Skeletal muscle cell (primary cell): Measurements from ENCODE around the gene LMO3.

Experiments used
- DNase-seq: peaks from one replicate; pipeline ENCODE4 v3.0.0-alpha.2; 2010; ENCODE audit warnings: low read depth
- H3K4me3 ChIP-seq: 2 replicates; pipeline ENCODE4 v1.5.1; 2011; ENCODE audit warnings: low read depth, mild to moderate bottlenecking, control low read depth, low read length, moderate library complexity

The LMO3 gene

DNA sequence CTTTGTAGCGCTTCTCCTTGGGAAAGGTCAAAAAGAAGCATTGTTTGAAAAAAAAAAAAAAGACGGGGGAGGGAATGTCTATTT, at the start of gene LMO3:
Gene LMO3, minus strand, starts transcription at position 46 of the 84 bp plus-strand sequence. CDS start 5,302 bp downstream, outside the sequence.
- H3K4me3 ChIP-seq, result peak within 1 kb of the TSS; percentile 48
- no peak for DNase-seq

DNA sequence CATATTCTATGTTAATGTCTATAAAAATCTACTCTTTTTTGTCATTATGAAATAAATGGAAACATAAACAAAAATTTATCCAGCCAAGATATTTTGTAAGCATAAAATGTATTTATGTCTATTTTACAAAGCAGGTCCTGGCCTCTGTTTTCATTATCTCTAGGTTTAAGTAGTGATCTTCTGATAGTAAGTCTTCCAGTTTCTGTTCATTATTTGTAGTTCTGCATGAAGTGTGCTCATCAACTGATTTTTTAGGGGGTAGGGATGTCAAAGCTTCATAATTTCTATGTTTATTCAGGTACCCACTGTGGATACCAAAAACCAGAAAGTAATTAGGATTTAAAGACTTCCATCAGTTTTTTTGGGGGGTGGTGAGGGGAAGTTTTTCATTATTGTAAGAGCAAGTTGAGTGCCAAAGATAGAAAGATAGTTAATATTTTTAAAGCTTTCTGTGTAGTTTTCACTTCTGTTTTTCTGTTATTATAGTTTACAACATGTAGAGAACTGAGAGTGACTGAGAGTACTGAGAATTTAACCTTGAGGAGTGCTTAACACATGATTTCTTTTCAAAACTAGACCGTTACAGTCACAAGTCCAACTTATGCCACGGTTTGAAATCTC, 30.6 kb upstream of the LMO3 start:
- H3K4me3 ChIP-seq, result no peak overlapping the region
- DNase-seq, result no peak

GRCh38 chr12:16634786-16635185, 28.8 kb upstream of the LMO3 start:
- no peak for DNase-seq
- no peak overlapping the region for H3K4me3 ChIP-seq

DNA sequence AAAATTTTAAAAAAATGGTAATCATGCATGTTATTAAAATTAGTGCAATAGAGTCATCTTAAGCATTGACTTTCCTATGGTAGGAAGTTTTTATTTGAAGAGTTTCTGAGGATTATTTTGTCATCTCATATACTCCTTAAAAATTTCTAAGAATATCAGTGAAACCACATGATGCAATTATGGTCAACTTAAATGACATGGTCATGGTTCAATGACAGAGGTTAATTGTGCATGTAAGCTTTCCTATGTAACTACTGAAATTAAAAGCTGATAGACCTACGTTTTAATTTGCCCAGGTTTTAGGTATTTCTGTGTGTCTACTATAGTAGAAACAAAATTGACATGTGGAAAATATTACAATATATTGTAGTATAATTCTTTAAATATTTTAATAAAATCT, 21.0 kb upstream of the LMO3 start:
- no peak for DNase-seq
- no peak overlapping the region for H3K4me3 ChIP-seq

DNA sequence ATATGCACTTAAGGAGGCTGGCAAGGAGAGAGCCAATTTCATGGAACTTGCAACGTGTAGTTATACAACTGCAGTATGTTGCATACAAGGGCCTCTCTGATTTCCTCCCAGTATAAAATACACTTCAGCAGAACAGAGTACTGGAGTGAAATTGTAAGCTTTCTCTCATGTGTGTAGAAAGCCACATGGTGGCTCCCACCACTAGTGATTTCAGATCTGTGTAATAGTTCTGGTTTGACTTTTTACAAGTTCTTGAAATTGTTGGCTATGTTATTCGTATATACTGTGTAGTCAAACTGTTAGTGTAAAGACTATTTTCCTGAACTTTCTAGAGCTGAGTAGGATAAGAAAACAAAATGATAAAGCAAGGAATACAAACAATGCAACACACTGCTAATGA, 16.4 kb upstream of the LMO3 start:
- H3K4me3 ChIP-seq, result no peak overlapping the region
- DNase-seq, result no peak

- no peak for DNase-seq
- H3K4me3 ChIP-seq, result no peak overlapping the region
These were observed 13.6 kb upstream of the LMO3 start for GRCh38 chr12:16619537-16619936.

GRCh38 chr12:16618256-16618655, 12.3 kb upstream of the LMO3 start:
- DNase-seq, result no peak
- H3K4me3 ChIP-seq, result no peak overlapping the region

DNA sequence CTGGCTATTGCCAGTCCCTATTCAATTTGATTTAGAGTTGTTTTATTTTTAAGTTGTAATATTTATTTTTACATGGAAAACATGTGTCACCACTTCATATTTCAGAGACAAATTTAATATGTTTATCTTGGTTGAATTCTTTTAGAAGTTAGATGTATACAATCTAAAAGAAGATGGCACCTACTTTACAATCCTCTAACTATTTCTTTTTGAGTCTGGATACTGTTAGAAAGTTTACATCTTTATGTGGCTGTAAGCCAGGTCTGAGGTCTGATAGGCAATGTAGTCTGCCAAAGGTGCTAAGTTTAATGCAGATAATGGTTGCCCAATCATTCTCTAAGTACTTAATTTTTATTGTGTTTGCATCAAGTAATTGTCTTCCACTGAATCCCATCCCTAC, 7.2 kb upstream of the LMO3 start:
- no peak for DNase-seq
- H3K4me3 ChIP-seq, result no peak overlapping the region

GRCh38 chr12:16612647-16613046, 6.7 kb upstream of the LMO3 start:
- no peak for DNase-seq
- H3K4me3 ChIP-seq, result no peak overlapping the region

DNA sequence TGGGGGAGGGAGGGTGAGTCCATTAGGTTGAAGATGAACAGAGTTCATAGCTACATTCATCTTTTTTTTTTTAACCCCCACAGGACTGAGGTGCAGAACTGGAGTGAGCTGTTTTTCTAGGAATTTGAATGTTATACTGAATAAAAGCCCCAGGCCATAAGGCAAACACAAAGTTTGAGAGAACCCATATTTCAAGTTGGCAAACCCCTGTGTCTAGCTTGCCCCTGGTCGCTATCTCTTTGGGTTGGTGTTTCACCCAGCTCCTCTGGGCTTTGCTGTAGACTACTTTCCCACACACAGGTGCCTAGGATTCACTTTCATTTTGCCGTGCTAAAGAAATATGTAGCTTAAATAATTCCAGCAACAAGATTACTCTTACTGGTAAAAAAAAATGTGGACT, 5.2 kb upstream of the LMO3 start:
- no peak for DNase-seq
- H3K4me3 ChIP-seq, result no peak overlapping the region

DNA sequence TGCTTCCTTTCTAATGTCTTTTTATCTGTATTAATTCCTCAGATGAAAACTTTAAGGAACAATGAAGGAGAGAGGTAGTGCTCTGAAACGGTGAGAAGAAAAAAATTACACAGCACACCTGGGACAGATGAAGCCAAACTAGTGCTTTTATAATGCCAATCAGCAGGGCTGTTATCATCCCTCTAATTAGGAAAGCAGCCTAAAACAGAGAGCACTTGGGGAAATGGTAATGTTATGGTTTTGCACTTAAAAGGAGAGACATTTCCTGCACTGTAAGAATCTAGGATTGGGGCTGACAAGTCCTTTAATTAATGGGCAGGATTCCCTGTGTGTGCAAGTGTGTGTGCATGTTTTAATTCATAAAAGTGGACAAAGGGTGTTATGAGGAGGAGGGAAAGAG, 4.8 kb upstream of the LMO3 start:
- DNase-seq, result no peak
- H3K4me3 ChIP-seq, result no peak overlapping the region

GRCh38 chr12:16610001-16610585, 4.1 kb upstream of the LMO3 start:
- no peak overlapping the region for H3K4me3 ChIP-seq
- no peak for DNase-seq

DNA sequence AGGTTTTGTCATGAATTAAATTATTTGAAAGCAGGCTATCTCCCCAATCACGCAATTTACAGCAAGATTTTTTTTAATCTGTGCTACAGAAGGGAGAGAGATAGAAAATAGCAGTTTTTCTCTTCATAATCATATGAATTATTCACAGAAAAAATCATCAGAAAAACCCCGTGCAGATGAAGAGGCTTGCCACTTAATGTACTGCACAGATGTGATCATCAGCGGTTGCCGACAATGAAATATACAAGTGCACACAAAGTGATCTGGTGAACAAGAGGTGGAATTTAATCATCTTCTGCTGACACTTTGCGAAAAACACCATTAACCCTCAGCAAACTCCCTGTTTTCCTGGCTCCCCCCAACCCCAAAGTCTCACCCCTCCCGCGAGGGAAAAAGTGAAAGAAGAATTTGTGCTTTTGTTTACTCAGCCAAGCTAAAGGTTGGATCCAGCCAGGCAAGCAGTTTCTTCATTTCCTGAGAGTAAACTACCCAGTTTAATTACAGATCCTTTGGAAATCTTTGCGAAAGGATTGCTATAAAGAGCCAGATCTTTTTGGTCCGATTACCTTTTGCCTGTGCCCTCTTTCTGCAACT, 3.1 kb upstream of the LMO3 start:
- peak overlapping the region; percentile 24 for H3K4me3 ChIP-seq
- no peak for DNase-seq

GRCh38 chr12:16607906-16608775, 2.2 kb upstream of the LMO3 start:
- DNase-seq, result no peak
- H3K4me3 ChIP-seq, result no peak overlapping the region

- DNase-seq, result no peak
- H3K4me3 ChIP-seq, result no peak overlapping the region
These were observed 1.0 kb upstream of the LMO3 start for GRCh38 chr12:16606991-16607390.

GRCh38 chr12:16606201-16606849, 363 bp upstream of the LMO3 start:
- peak overlapping the region; percentile 48 for H3K4me3 ChIP-seq
- no peak for DNase-seq

DNA sequence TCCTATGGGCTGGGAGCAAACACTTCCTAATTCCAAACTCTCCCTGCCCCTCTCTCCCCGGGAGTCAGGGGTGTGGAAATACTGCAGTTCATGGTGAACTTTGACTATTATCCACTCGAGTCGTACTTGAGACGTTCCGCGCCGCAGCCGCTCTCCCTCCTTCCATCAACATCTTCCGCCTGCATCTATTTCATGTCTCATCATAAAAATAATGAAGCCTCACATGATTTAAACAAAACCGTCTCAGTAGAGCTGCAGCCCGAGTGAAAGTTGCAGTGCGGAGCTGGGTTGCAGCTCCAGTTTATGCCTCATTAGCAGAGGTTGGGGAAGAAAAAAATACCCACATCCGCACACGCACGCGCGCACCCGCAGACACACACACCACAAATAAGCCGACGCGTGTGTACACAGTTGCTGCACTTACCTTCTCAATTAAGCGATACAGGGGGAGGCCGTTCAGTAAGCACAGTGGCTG, 283 bp downstream of the LMO3 start:
- no peak for DNase-seq
- peak overlapping the region; percentile 48 for H3K4me3 ChIP-seq

DNA sequence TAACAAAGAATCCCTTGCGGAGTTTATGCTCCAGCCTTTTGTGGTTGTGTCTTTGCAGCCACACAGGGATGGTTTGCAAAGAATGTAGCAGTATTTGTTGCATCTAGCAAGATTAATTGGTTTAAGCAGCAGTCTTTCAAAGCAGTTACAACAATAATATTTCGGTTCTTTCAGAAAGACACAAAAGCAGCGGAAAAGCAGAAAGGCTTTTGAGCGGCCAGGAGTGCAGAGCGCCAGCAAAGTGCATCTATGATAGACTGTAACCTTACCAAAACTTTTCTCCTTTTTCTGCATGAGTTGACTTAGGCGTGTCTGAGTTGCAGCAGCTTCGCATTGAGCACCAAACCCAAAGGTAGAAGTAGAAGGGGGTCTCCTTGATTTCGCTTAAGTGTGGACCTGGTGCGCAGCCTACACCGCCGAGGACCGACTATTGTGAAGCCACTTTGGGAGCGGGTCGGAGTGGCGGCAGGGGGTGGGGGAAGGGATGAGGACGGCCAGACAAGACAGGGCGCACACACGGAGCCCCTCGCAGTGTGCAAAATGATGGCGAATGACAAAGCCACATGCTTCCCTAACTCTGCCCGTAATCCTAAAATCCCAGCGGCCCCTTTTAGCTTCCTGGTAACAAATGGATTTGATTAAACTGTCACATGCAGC, 1.2 kb downstream of the LMO3 start:
- peak overlapping the region; percentile 8 for H3K4me3 ChIP-seq
- DNase-seq, result no peak

- no peak overlapping the region for H3K4me3 ChIP-seq
- no peak for DNase-seq
These were observed 1.9 kb downstream of the LMO3 start for GRCh38 chr12:16603916-16604575.
